Loucy (cell line): ENCODE results near the gene SIPA1L3.

Experiments
- H2AFZ ChIP-seq: fragments of 200-600 bp; sonication (generic); 2 replicates; pipeline ENCODE4 v1.6.0; 2016; ENCODE audit warnings: antibody characterized with exemption, mild to moderate bottlenecking, low read length, moderate library complexity
- H3F3A ChIP-seq: fragments of 200-600 bp; 2 replicates; pipeline ENCODE4 v1.6.0; 2016; ENCODE audit warnings: antibody characterized with exemption, low read depth, mild to moderate bottlenecking
- H3K27me3 ChIP-seq: fragments of 200-600 bp; sonication (generic); 2 replicates; pipeline ENCODE4 v1.6.1; 2014; ENCODE audit warnings: low read length, mild to moderate bottlenecking; ENCODE audit not compliant: insufficient read depth, poor library complexity, severe bottlenecking
- H3K36me3 ChIP-seq: fragments of 200-600 bp; sonication (generic); 2 replicates; pipeline ENCODE4 v1.6.1; 2016; ENCODE audit warnings: low read length; ENCODE audit not compliant: insufficient read depth
- H3K4me1 ChIP-seq: fragments of 200-600 bp; sonication (generic); 2 replicates; pipeline ENCODE4 v1.5.1; 2014; ENCODE audit warnings: low read length, mild to moderate bottlenecking; ENCODE audit not compliant: insufficient read depth, poor library complexity, severe bottlenecking
- H3K4me2 ChIP-seq: fragments of 200-600 bp; sonication (generic); 2 replicates; pipeline ENCODE4 v1.6.0; 2014; ENCODE audit warnings: antibody characterized with exemption, low read length, low read depth, mild to moderate bottlenecking; ENCODE audit not compliant: poor library complexity, severe bottlenecking
- H3K4me3 ChIP-seq: fragments of 200-600 bp; sonication (generic); 2 replicates; pipeline ENCODE4 v1.5.1; 2014; ENCODE audit warnings: low read length, mild to moderate bottlenecking, mixed read lengths; ENCODE audit not compliant: poor library complexity, severe bottlenecking
- H3K79me2 ChIP-seq: fragments of 200-600 bp; sonication (generic); 2 replicates; pipeline ENCODE4 v1.6.1; 2014; ENCODE audit warnings: low read length; ENCODE audit not compliant: insufficient read depth
- H3K9ac ChIP-seq: fragments of 200-600 bp; sonication (generic); 2 replicates; pipeline ENCODE4 v1.6.0; 2014; ENCODE audit warnings: mild to moderate bottlenecking, low read depth, low read length, moderate library complexity; ENCODE audit not compliant: poor library complexity, severe bottlenecking
- H3K9me2 ChIP-seq: fragments of 200-600 bp; sonication (generic); replicated peaks from 2 replicates; pipeline ENCODE4 v1.6.1; 2016; ENCODE audit warnings: low read depth, low read length, mixed read lengths
- H3K9me3 ChIP-seq: fragments of 200-600 bp; sonication (generic); 2 replicates; pipeline ENCODE4 v1.6.1; 2014; ENCODE audit warnings: mild to moderate bottlenecking, antibody characterized with exemption, low read length, low read depth; ENCODE audit not compliant: insufficient read depth
- H4K20me1 ChIP-seq: fragments of 200-600 bp; sonication (generic); 2 replicates; pipeline ENCODE4 v1.6.0; 2014; ENCODE audit warnings: antibody characterized with exemption, low read length, mild to moderate bottlenecking; ENCODE audit not compliant: insufficient read depth, poor library complexity, severe bottlenecking
- EZH2phosphoT487 ChIP-seq: fragments of 200-600 bp; IDR thresholded peaks from 2 replicates; pipeline ENCODE4 v1.6.1; 2018; ENCODE audit warnings: antibody characterized with exemption, mild to moderate bottlenecking, moderate library complexity, borderline replicate concordance
- TF ChIP-seq, protein P1 (sequence below): fragments of 200-600 bp; sonication (generic); conservative IDR thresholded peaks from 2 replicates; pipeline ENCODE4 v1.5.1; 2014; ENCODE audit warnings: mild to moderate bottlenecking, antibody characterized with exemption, low read length

The SIPA1L3 gene

DNA sequence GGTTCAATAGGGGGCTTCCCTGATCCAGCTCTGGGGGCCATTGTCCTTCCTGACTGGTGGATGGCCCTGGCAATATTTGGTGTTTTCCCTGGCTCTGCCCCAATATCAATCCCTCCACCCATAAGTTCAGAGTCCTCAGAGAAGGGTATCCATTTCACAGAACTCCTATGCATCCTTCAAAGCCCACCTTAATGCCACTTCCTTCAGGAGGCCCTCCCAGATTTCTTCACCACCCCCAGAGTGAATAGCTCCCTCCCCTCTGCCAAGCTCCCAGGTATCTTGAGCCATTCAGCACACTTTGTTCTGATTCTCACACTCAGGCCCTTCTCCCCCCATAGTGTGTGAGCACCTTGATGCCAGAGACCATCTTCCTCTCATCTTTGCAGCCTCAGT is 343.4 kb downstream of the SIPA1L3 start:
- H3F3A ChIP-seq: no peaks in the 10 kb centered on the region
- peaks cover 25% of the 10 kb centered on the region for H3K4me1 ChIP-seq
- no peaks in the 10 kb centered on the region for H3K79me2 ChIP-seq
- no peaks in the 10 kb centered on the region for H4K20me1 ChIP-seq
- no peaks in the 10 kb centered on the region for H3K9me2 ChIP-seq
- H2AFZ ChIP-seq: no peak overlapping the region
- H3K9me3 ChIP-seq: no peaks in the 10 kb centered on the region
- no peaks in the 10 kb centered on the region for H3K36me3 ChIP-seq
- H3K4me3 ChIP-seq: no peak overlapping the region
- H3K9ac ChIP-seq: no peak overlapping the region
- H3K27me3 ChIP-seq: no peaks in the 10 kb centered on the region
- H3K4me2 ChIP-seq: no peak overlapping the region
- TF ChIP-seq, protein P1, sequence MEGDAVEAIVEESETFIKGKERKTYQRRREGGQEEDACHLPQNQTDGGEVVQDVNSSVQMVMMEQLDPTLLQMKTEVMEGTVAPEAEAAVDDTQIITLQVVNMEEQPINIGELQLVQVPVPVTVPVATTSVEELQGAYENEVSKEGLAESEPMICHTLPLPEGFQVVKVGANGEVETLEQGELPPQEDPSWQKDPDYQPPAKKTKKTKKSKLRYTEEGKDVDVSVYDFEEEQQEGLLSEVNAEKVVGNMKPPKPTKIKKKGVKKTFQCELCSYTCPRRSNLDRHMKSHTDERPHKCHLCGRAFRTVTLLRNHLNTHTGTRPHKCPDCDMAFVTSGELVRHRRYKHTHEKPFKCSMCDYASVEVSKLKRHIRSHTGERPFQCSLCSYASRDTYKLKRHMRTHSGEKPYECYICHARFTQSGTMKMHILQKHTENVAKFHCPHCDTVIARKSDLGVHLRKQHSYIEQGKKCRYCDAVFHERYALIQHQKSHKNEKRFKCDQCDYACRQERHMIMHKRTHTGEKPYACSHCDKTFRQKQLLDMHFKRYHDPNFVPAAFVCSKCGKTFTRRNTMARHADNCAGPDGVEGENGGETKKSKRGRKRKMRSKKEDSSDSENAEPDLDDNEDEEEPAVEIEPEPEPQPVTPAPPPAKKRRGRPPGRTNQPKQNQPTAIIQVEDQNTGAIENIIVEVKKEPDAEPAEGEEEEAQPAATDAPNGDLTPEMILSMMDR: no peak
- TF ChIP-seq EZH2phosphoT487: no peak

DNA sequence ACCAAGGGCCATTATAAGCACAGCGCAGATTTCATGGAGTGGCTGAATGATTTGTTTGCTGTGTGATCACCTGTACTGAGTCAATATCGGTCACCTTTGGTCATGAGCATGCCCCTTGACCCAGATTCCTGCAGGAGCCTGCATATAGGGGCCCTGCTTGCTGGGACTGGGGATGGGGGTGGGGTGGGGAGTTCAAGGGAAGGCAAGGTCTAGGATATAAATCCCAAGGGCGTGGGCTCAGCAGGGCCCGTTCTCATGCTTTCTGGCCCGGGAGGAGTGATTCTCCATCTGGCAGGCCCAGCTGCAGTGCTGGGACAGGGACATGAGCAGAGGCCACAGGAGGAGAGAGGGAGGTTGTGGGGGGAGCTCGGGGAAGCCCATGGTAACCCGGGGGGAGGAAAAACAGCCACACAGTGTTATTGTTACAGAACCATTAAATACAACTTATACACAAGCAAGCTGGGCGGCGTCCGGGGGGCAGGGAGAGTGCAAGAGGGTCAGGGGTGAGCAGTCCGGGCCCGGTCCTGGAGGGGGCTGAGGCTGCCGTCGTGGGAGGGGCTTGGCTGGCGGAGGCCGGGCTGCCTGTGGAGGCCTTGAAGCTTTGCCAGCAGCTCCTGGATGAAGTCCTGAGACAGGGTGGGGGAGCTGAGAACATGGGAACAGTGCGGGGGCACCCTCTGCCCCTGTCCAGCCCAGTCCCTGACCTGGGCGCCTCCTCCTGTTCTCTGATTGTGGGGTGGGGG is 344.0 kb downstream of the SIPA1L3 start:
- H3K4me3 ChIP-seq: no peak overlapping the region
- H3K4me2 ChIP-seq: peak overlapping the region; percentile 55
- no peak overlapping the region for H3K9ac ChIP-seq

DNA sequence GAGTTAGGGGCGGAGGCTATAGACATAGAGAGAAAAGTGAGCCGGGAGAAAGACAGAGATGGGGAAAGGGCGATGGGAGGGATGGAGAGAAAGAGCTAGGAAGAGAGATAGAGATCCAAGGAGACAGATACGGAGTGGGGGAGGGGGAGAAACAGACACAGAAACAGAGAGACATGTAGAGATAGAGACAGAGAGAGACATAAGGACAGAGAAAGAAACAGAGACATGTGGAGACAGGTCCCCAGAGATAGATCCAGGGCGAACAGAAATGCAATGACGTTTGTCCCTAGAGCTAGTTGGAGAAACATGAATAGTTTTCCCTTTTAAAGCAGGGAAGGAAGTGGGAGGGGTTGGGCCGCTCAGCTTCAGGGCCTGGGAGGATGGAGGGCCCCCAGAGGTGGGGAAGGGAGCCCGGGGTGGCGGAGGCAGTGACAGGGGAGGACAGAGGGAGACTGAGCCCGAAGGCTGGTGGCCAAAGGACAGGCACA is 344.6 kb downstream of the SIPA1L3 start:
- H3K9me2 ChIP-seq: no peaks in the 10 kb centered on the region
- H3K79me2 ChIP-seq: no peaks in the 10 kb centered on the region
- TF ChIP-seq, protein P1: no peak
- no peak for TF ChIP-seq EZH2phosphoT487
- H3K9ac ChIP-seq: peak overlapping the region; percentile 52
- no peaks in the 10 kb centered on the region for H3K27me3 ChIP-seq
- H3K36me3 ChIP-seq: no peaks in the 10 kb centered on the region
- no peaks in the 10 kb centered on the region for H3F3A ChIP-seq
- peaks cover 25% of the 10 kb centered on the region for H3K4me1 ChIP-seq
- no peaks in the 10 kb centered on the region for H3K9me3 ChIP-seq
- peak overlapping the region; percentile 68 for H2AFZ ChIP-seq
- H3K4me3 ChIP-seq: peak overlapping the region; percentile 2
- H4K20me1 ChIP-seq: no peaks in the 10 kb centered on the region
- H3K4me2 ChIP-seq: peak overlapping the region; percentile 55

More for the DNA sequence above, 344.0 kb downstream of the SIPA1L3 start:
- Histone ChIP-seq H3K4me1 (peaks cover 25% of the 10 kb centered on the region), H2AFZ (peak overlapping the region; percentile 68; the same call in 1 of the 2 replicates), H3K9me2 (no peaks in the 10 kb centered on the region), H3K79me2 (no peaks in the 10 kb centered on the region), H4K20me1 (no peaks in the 10 kb centered on the region), H3K27me3 (no peaks in the 10 kb centered on the region), H3K9me3 (no peaks in the 10 kb centered on the region), H3F3A (no peaks in the 10 kb centered on the region), H3K36me3 (no peaks in the 10 kb centered on the region)
- no peak for TF ChIP-seq EZH2phosphoT487
- TF ChIP-seq, protein P1: no peak
